Measurements from ENCODE around the gene CASZ1.

Gene CASZ1

GRCh38 chr1:10674700-10675609 is 121.5 kb downstream of the CASZ1 start:
- no peak for DNase-seq (ENCODE audit: low read depth in 3 of 3, low spot score in 1 of 3)

- DNase-seq (ENCODE audit: low read depth in 3 of 3, low spot score in 1 of 3), result no peak
Observed at GRCh38 chr1:10674222-10674621, 122.2 kb downstream of the CASZ1 start.

DNA sequence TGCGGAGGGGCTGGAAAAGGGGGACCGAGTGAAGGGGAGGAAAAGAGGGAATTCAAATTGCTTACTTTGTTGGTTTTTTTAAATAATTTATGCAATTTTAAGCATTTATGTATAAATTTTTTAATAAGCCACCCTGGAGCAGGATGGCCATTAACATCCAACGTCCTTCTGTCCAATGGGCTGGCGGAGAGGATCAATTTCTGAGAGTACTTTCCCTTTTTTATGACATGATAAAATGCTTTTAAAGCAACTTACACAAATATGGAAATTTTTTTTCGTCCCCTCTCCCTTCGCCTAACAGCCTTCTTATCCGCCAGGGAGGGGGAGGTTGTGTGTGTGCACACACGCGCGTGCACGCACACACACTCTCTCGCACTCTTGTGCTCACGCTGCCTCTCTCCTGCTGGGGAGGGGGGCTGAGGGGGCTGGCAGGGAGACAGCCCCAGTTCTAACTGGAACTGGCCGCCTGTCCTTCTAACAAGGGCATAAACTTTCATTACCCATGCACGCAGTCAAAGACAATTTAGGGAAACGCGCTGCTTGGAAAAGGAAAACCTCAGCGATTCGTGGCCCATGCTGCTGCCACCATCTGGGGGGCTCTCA is 123.2 kb downstream of the CASZ1 start:
- no peak for DNase-seq (ENCODE audit: low read depth in 3 of 3, low spot score in 1 of 3)

DNA sequence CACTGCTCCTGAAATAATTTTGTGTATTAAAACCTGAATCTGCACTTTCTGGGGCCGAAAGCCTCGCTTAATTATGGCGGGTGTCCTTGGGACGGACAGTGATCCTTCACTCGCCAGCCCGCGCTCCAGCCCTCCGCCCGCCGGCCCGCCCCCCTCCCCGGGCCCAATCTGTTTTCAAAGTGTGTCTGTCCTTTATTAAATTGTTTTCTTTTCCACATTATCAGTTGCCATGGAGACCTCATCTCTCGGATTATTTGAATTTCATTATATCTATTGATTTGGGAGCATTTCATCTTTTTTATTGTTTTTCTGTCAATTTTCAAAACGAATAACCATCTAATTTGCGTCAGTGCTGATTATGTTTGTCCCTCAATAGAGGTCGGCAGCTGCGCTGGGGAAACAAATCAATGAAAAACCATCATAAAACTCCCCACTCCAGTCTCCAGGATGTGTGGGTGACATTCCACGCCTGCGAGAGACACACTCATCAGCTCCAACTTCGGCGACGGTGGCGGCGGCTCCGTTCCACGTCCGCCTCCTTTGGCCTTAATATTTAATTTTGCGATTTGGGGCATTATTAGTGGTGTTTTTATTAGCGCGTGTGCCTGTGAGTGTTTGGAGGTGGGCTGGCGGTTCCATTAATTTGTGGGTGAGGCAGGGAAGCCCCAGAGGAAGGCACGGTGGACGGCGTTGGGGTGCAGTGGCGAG is 123.9 kb downstream of the CASZ1 start:
- no peak for DNase-seq (ENCODE audit: low read depth in 3 of 3, low spot score in 1 of 3)

- DNase-seq (ENCODE audit: low read depth in 3 of 3, low spot score in 1 of 3), result no peak
Observed at GRCh38 chr1:10671622-10672342, 124.7 kb downstream of the CASZ1 start.

- DNase-seq (ENCODE audit: low read depth in 3 of 3, low spot score in 1 of 3), result no peak
Observed at GRCh38 chr1:10671090-10671489, 125.4 kb downstream of the CASZ1 start.

- DNase-seq (ENCODE audit: low read depth in 3 of 3, low spot score in 1 of 3), result no peak
Observed at GRCh38 chr1:10670190-10670589, 126.3 kb downstream of the CASZ1 start.

DNA sequence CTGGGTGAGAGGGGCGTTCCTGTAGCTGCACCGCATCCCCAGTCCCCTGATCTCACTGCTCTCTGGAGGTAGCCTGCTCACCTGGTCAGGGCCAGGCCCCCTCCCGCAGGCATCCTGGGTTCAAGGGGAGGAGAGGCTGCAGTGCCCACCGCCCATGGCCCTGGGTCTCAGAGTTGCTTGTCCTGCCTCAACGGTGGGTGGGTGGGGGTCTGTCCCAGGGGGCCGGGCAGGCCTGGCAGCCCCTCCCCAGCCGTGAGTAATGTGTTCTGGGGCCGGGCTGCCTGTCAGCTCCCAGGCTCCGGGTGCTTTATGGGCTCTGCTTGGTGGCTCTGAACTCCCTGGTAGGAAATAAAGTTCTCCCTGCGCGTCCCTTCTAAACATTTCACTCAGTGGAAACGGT is 126.9 kb downstream of the CASZ1 start:
- DNase-seq (ENCODE audit: low read depth in 3 of 3, low spot score in 1 of 3), result no peak

DNA sequence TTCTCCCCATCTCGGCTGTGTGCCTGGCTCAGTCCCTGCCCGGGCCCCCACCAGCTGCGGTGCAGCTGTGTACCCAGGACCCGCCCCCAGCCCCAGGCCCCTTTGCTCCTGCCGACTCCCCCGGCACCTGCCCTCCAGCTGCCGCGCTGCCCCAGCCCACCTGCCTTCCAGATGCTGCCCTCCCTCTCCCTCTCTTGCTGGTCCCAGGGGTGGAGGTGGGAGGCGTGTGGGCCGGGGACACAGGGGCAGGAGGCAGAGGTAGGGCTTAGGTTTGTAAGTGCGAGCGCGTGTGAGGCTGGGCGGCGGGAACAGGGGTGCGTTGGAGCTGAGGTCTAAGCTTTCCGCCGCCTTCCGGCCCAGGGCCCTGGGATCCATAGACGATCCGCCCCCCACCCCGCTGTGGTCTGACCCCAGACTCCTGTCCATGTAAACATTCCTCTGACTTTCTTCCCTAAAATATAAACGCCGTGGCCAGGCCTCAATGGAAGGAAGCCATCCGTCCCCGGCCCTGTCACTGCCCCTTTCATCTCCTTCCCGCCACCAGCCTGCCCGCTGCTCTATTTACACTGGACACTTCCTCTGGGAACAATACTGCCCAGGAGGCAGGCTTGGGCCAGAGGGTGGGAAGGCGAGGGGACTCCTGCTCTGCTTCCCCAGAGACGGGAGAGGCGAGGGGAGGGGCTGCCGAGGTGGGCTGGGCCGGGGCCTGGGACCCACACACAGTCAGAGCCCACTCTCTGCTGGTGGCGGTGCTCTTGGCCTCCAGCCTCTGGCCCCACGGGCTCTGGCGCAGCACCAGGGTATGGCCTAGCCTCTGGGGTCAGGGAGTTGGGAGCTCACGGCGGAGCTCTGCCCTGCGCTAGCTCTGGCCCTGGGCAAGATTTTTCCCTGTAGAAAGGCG is 128.3 kb downstream of the CASZ1 start:
- DNase-seq (ENCODE audit: low read depth in 3 of 3, low spot score in 1 of 3), result no peak

- no peak for DNase-seq (ENCODE audit: low read depth in 3 of 3, low spot score in 1 of 3)
Observed at GRCh38 chr1:10665930-10666850, 130.3 kb downstream of the CASZ1 start.

DNA sequence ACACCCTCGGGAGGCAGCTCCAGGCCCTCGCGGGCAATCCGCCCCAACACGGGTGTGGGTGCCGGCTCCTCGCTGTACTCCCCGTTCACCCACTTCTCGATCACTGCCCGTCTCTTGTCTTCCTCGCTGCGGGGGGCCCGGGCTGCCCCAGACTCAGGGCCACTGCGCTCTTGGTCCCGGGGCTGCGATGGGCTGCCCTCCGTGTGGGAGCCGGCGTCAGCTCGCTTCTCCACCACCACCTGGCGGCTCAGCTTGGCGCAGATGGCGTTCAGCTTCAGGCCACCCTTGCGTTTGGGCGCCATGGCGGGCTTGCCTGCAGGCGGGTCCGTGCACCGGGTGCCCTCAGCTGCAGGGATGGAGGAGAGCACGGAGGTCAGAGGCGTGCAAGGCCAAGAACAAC is 131.2 kb downstream of the CASZ1 start:
- no peak for DNase-seq (ENCODE audit: low read depth in 3 of 3, low spot score in 1 of 3)

GRCh38 chr1:10664251-10664650 is 132.2 kb downstream of the CASZ1 start:
- no peak for DNase-seq (ENCODE audit: low read depth in 3 of 3, low spot score in 1 of 3)

DNA sequence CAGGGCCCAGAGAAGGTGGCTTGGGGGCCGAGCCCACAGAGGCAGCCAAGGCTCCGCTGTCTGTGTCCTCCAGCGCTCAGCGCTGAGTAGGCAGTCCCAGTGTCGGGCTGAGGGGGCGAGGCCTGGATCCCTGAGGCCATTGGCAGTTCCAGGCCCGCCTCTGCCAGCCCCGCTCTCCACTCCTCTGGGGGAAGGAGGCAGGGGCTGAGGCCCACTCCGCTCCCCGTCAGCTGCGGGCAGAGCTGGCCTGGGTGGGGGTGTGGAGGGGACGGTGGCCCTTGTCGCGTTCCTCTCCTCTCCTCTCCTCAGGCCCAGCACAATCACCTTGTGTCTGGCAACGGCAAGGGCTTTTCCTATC is 132.8 kb downstream of the CASZ1 start:
- DNase-seq (ENCODE audit: low read depth in 3 of 3, low spot score in 1 of 3), result no peak

DNA sequence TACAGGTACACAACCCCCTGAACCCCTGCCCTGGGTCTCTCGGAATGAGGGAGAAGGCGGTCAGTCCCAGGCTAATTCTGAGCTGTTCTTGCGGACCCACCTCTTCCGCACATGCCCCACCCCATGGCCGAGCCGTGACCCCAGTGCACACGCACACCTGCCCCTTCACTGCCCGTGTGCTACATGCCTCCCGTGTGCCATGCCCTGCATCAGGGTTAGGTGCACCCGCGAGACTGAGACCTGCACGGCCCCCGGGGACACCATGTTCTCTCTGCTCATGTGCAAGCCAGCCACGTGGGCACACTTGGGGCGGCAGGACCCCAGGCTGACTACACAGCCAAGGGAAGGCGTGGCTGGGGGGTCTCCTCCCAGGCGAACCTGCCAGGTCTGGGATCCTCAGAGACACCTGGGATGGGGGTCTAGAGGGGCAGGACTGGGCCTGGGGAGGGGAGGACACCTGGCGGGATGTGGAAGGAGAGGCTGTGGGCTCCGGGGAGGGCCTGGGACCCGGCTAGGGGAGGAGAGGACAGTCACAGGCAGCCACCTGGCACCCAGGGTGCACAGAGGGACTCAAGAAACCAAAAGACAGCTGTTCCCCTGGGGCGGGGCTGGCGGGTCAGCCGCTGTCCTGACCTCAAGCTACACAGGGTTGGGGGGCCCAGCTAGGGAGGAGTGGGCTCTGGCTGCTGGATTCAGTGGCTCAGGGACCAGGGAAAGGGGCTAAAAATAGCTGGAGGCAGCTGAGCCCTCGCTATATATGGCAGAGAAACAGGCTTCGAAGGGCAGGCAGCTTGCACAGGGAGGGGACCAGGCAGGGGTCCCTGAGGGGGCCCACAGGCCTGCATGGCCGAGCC is 133.4 kb downstream of the CASZ1 start:
- DNase-seq (ENCODE audit: low read depth in 3 of 3, low spot score in 1 of 3), result no peak

DNA sequence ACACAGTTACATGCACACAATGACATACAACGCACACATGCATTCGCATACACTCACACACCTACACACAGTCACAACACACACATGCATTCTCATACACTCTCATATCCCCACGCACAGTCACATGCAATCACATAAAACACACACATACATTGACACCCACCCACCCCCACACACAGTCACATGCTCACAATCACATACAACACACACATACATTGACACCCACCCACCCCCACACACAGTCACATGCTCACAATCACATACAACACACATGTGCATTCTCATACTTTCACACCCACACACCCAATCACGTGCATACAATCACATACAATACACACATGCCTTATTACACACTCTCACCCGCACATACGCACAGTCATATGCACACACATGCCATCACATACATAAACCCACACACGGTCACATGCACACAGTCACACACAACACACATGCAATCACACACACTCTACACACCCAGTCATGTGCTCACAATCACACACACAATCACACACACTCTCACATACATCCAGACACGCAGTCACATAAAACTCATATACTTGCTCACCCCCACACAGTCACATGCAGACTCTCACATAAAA is 134.3 kb downstream of the CASZ1 start:
- DNase-seq (ENCODE audit: low read depth in 3 of 3, low spot score in 1 of 3), result no peak

- DNase-seq (ENCODE audit: low read depth in 3 of 3, low spot score in 1 of 3), result no peak
Observed at GRCh38 chr1:10661453-10661852, 135.0 kb downstream of the CASZ1 start.

- DNase-seq (ENCODE audit: low read depth in 3 of 3, low spot score in 1 of 3), result no peak
Observed at GRCh38 chr1:10659646-10660540, 136.6 kb downstream of the CASZ1 start.

Measured in stimulated activated CD4-positive, alpha-beta T cell treated with anti-CD3 and anti-CD28 coated beads, TNF-alpha, amount 100 ng/mL, for 1 hour (primary cell).